ENCODE data around the gene SMARCA4.

Gene SMARCA4

GRCh38 chr19:11041194-11041593 is 80.4 kb downstream of the SMARCA4 start:
- H2BK5ac ChIP-seq (ENCODE audit: low read length), result no peak overlapping the region
- no peak overlapping the region for H4K91ac ChIP-seq (ENCODE audit: low read depth, low read length, poor library complexity)
- no peaks in the 10 kb centered on the region for H3K79me1 ChIP-seq (ENCODE audit: low read depth, low read length)
- no peak overlapping the region for H3K4ac ChIP-seq (ENCODE audit: low read length)
- H3K4me3 ChIP-seq (ENCODE audit: low read length in 2 of 2), result no peak overlapping the region
- H3K27me3 ChIP-seq (ENCODE audit: control insufficient read depth in 3 of 3, insufficient read depth in 3 of 3, low read depth in 1 of 3, low read length in 3 of 3), result no peaks in the 10 kb centered on the region
- H2AK5ac ChIP-seq (ENCODE audit: low read depth, low read length), result no peak overlapping the region
- no peak overlapping the region for H2AFZ ChIP-seq (ENCODE audit: low read length)
- no peak for DNase-seq (ENCODE audit: low spot score)
- H3K14ac ChIP-seq (ENCODE audit: low read length), result no peak overlapping the region
- no peak overlapping the region for H3K27ac ChIP-seq (replicated peaks; ENCODE audit: low read length)
- H3K4me2 ChIP-seq (ENCODE audit: insufficient read depth, low read length, poor library complexity, severe bottlenecking), result no peak overlapping the region
- H4K8ac ChIP-seq (ENCODE audit: low read depth, low read length), result no peak overlapping the region
- H3K9ac ChIP-seq (ENCODE audit: low read depth, low read length, poor library complexity), result no peak overlapping the region
- no peaks in the 10 kb centered on the region for H3K4me1 ChIP-seq (ENCODE audit: control insufficient read depth in 2 of 2, insufficient read depth in 1 of 2, low read depth in 1 of 2, low read length in 2 of 2)
- H3K9me3 ChIP-seq (replicated peaks in 1 of 2; ENCODE audit: control insufficient read depth in 2 of 2, insufficient read depth in 1 of 2, low read depth in 1 of 2, low read length in 2 of 2), result peaks cover 0 to 4% of the 10 kb centered on the region in 2 donors
- H2BK15ac ChIP-seq (ENCODE audit: low read length), result no peak overlapping the region
- no peak overlapping the region for H3K18ac ChIP-seq (ENCODE audit: low read length)
- H2BK12ac ChIP-seq (ENCODE audit: low read length), result no peak overlapping the region
- no CpG with 5 or more reads among the region's 33 CpGs for WGBS, 2 donors (ENCODE audit: extremely low coverage in 2 of 2, insufficient read length in 2 of 2, insufficient replicate concordance in 1 of 2)
- H3K23ac ChIP-seq (ENCODE audit: low read depth, low read length, poor library complexity), result no peak overlapping the region
- peaks cover 50 to 95% of the 10 kb centered on the region in 2 donors for H3K36me3 ChIP-seq (replicated peaks in 1 of 2; ENCODE audit: control insufficient read depth in 2 of 2, insufficient read depth in 2 of 2, low read length in 2 of 2)
- no peak overlapping the region for H2BK120ac ChIP-seq (ENCODE audit: low read depth, low read length)

DNA sequence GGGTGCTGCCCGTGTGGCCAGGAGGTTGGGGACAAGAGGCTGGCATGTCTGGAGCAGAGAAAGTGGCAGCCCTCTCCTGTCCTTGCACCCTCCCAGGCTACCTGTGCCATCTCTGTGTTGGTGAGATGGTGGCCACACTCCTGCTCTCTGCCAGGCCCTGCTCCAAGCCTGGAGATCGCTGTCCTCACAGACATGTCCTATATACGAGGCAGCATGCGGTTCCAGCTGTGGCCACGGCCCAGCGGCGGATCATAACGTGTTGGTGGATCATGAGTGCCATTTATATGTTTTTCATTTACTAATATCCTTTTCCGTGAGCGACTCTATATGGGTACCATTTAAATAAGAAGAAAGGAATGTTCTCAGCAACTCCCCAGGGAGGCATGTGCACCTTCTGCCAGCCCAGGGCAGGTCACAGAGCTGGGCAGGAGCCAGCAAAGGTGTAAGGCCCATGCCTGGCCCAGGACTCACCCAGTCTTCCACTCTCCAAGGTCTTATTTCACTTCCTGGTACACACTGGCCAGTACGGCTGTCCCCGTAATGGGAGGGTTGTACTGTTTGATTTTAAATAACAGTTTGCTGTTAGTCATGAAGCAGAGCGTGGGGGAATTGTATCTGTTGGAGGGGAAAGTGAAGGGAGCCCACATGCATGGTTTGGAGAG is 81.3 kb downstream of the SMARCA4 start:
- Histone ChIP-seq H3K18ac (ENCODE audit: low read length) (no peak overlapping the region), H4K91ac (ENCODE audit: low read depth, low read length, poor library complexity) (no peak overlapping the region), H3K9me3 (replicated peaks in 1 of 2; ENCODE audit: control insufficient read depth in 2 of 2, insufficient read depth in 1 of 2, low read depth in 1 of 2, low read length in 2 of 2) (peaks cover 0 to 4% of the 10 kb centered on the region in 2 donors), H3K14ac (ENCODE audit: low read length) (no peak overlapping the region), H3K36me3 (replicated peaks in 1 of 2; ENCODE audit: control insufficient read depth in 2 of 2, insufficient read depth in 2 of 2, low read length in 2 of 2) (peaks cover 48 to 95% of the 10 kb centered on the region in 2 donors), H3K4me1 (ENCODE audit: control insufficient read depth in 2 of 2, insufficient read depth in 1 of 2, low read depth in 1 of 2, low read length in 2 of 2) (no peaks in the 10 kb centered on the region), H2BK12ac (ENCODE audit: low read length) (no peak overlapping the region), H2BK15ac (ENCODE audit: low read length) (no peak overlapping the region), H2AFZ (ENCODE audit: low read length) (no peak overlapping the region), H2AK5ac (ENCODE audit: low read depth, low read length) (no peak overlapping the region), H3K27ac (replicated peaks; ENCODE audit: low read length) (no peak overlapping the region), H3K4me3 (ENCODE audit: low read length in 2 of 2) (no peak overlapping the region), H3K4ac (ENCODE audit: low read length) (no peak overlapping the region), H2BK5ac (ENCODE audit: low read length) (no peak overlapping the region), H3K4me2 (ENCODE audit: insufficient read depth, low read length, poor library complexity, severe bottlenecking) (no peak overlapping the region), H3K79me1 (ENCODE audit: low read depth, low read length) (no peaks in the 10 kb centered on the region), H2BK120ac (ENCODE audit: low read depth, low read length) (no peak overlapping the region), H3K27me3 (ENCODE audit: control insufficient read depth in 3 of 3, insufficient read depth in 3 of 3, low read depth in 1 of 3, low read length in 3 of 3) (no peaks in the 10 kb centered on the region), H4K8ac (ENCODE audit: low read depth, low read length) (no peak overlapping the region), H3K23ac (ENCODE audit: low read depth, low read length, poor library complexity) (no peak overlapping the region), H3K9ac (ENCODE audit: low read depth, low read length, poor library complexity) (no peak overlapping the region)
- WGBS, 2 donors (ENCODE audit: extremely low coverage in 2 of 2, insufficient read length in 2 of 2, insufficient replicate concordance in 1 of 2), result no CpG with 5 or more reads among the region's 13 CpGs
- DNase-seq (ENCODE audit: low spot score), result no peak

GRCh38 chr19:11044431-11044830 is 83.6 kb downstream of the SMARCA4 start:
- Histone ChIP-seq H2BK5ac (ENCODE audit: low read length) (no peak overlapping the region), H3K27ac (replicated peaks; ENCODE audit: low read length) (no peak overlapping the region), H3K79me1 (ENCODE audit: low read depth, low read length) (peaks cover 3% of the 10 kb centered on the region), H3K23ac (ENCODE audit: low read depth, low read length, poor library complexity) (no peak overlapping the region), H3K4ac (ENCODE audit: low read length) (no peak overlapping the region), H2BK15ac (ENCODE audit: low read length) (no peak overlapping the region), H3K27me3 (ENCODE audit: control insufficient read depth in 3 of 3, insufficient read depth in 3 of 3, low read depth in 1 of 3, low read length in 3 of 3) (no peaks in the 10 kb centered on the region), H3K4me1 (ENCODE audit: control insufficient read depth in 2 of 2, insufficient read depth in 1 of 2, low read depth in 1 of 2, low read length in 2 of 2) (no peaks in the 10 kb centered on the region), H2AK5ac (ENCODE audit: low read depth, low read length) (no peak overlapping the region), H3K36me3 (replicated peaks in 1 of 2; ENCODE audit: control insufficient read depth in 2 of 2, insufficient read depth in 2 of 2, low read length in 2 of 2) (peaks cover 42 to 94% of the 10 kb centered on the region in 2 donors), H2AFZ (ENCODE audit: low read length) (no peak overlapping the region), H4K8ac (ENCODE audit: low read depth, low read length) (no peak overlapping the region), H3K9ac (ENCODE audit: low read depth, low read length, poor library complexity) (no peak overlapping the region), H2BK12ac (ENCODE audit: low read length) (no peak overlapping the region), H2BK120ac (ENCODE audit: low read depth, low read length) (no peak overlapping the region), H3K18ac (ENCODE audit: low read length) (no peak overlapping the region), H4K91ac (ENCODE audit: low read depth, low read length, poor library complexity) (no peak overlapping the region), H3K9me3 (replicated peaks in 1 of 2; ENCODE audit: control insufficient read depth in 2 of 2, insufficient read depth in 1 of 2, low read depth in 1 of 2, low read length in 2 of 2) (peaks cover 0 to 2% of the 10 kb centered on the region in 2 donors), H3K4me2 (ENCODE audit: insufficient read depth, low read length, poor library complexity, severe bottlenecking) (no peak overlapping the region), H3K4me3 (ENCODE audit: low read length in 2 of 2) (no peak overlapping the region), H3K14ac (ENCODE audit: low read length) (no peak overlapping the region)
- DNase-seq (ENCODE audit: low spot score), result no peak
- no CpG with 5 or more reads among the region's 10 CpGs for WGBS, 2 donors (ENCODE audit: extremely low coverage in 2 of 2, insufficient read length in 2 of 2, insufficient replicate concordance in 1 of 2)

DNA sequence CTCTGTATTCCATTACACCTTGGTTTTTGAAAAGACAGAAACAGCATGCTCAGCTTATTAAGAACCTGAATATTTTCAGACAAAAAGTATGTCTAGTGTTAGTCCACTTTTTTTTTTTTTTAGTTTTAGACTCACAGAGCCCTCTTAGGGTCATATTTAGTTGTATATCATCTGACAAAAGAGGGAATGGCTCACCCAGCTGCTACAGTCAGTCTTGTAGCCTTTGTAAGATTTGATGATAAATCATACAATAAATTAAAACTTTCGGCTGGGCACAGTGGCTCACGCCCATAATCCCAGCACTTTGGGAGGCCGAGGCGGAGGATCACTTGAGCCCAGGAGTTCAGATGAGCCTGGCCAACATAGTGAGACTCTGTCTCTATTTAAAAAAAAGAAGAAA is 84.7 kb downstream of the SMARCA4 start:
- Histone ChIP-seq H3K27me3 (ENCODE audit: control insufficient read depth in 3 of 3, insufficient read depth in 3 of 3, low read depth in 1 of 3, low read length in 3 of 3) (no peaks in the 10 kb centered on the region), H2BK5ac (ENCODE audit: low read length) (no peak overlapping the region), H3K27ac (replicated peaks; ENCODE audit: low read length) (no peak overlapping the region), H3K18ac (ENCODE audit: low read length) (no peak overlapping the region), H3K79me1 (ENCODE audit: low read depth, low read length) (peaks cover 3% of the 10 kb centered on the region), H4K91ac (ENCODE audit: low read depth, low read length, poor library complexity) (no peak overlapping the region), H3K14ac (ENCODE audit: low read length) (no peak overlapping the region), H4K8ac (ENCODE audit: low read depth, low read length) (no peak overlapping the region), H3K23ac (ENCODE audit: low read depth, low read length, poor library complexity) (no peak overlapping the region), H2AK5ac (ENCODE audit: low read depth, low read length) (no peak overlapping the region), H3K4ac (ENCODE audit: low read length) (no peak overlapping the region), H3K4me1 (ENCODE audit: control insufficient read depth in 2 of 2, insufficient read depth in 1 of 2, low read depth in 1 of 2, low read length in 2 of 2) (no peaks in the 10 kb centered on the region), H2AFZ (ENCODE audit: low read length) (no peak overlapping the region), H2BK120ac (ENCODE audit: low read depth, low read length) (no peak overlapping the region), H2BK12ac (ENCODE audit: low read length) (no peak overlapping the region), H3K9ac (ENCODE audit: low read depth, low read length, poor library complexity) (no peak overlapping the region), H3K4me2 (ENCODE audit: insufficient read depth, low read length, poor library complexity, severe bottlenecking) (no peak overlapping the region), H2BK15ac (ENCODE audit: low read length) (no peak overlapping the region), H3K4me3 (ENCODE audit: low read length in 2 of 2) (no peak overlapping the region), H3K36me3 (replicated peaks in 1 of 2; ENCODE audit: control insufficient read depth in 2 of 2, insufficient read depth in 2 of 2, low read length in 2 of 2) (peaks cover 49 to 96% of the 10 kb centered on the region in 2 donors), H3K9me3 (replicated peaks in 1 of 2; ENCODE audit: control insufficient read depth in 2 of 2, insufficient read depth in 1 of 2, low read depth in 1 of 2, low read length in 2 of 2) (peaks cover 0 to 2% of the 10 kb centered on the region in 2 donors)
- no peak for DNase-seq (ENCODE audit: low spot score)
- no CpG with 5 or more reads among the region's 4 CpGs for WGBS, 2 donors (ENCODE audit: extremely low coverage in 2 of 2, insufficient read length in 2 of 2, insufficient replicate concordance in 1 of 2)

Data from neuronal stem cell (in vitro differentiated cells).